Gastrocnemius medialis (tissue), 4 donors: ENCODE data around the gene FAM98B. TPM values are rescaled to one million over a fixed set of nuclear protein-coding genes. Genes with fewer than 3 reads are reported as not detected.

Source experiments
- ATAC-seq, 2 donors: fragments of 150-250 bp; one replicate each; pipeline ENCODE4 v1.9.1; 2016
- DNase-seq, 2 donors: peaks; one replicate each; pipeline ENCODE4 v3.0.0-alpha.2; 2019
- H3K27ac ChIP-seq, 4 donors: fragments of 200-600 bp; sonication (generic); 1 replicate in 1 of 4; 2 replicates in 3 of 4; pipeline ENCODE4 v1.5.1; 2016 to 2018; ENCODE audit warnings: mild to moderate bottlenecking in 2 of 4, moderate library complexity in 1 of 4
- H3K27me3 ChIP-seq, 3 donors: fragments of 200-600 bp; sonication (generic) in 2 of 3; 1 replicate in 1 of 3; 2 replicates in 2 of 3; pipeline versions ENCODE4 v1.5.1 to v1.6.0; 2016 to 2019; ENCODE audit warnings: mild to moderate bottlenecking in 1 of 3, moderate library complexity in 1 of 3
- H3K36me3 ChIP-seq, 2 donors: fragments of 200-600 bp; sonication (generic) in 1 of 2; one replicate each; pipeline ENCODE4 v1.5.1; 2017 to 2018
- H3K4me1 ChIP-seq, 2 donors: fragments of 200-600 bp; sonication (generic) in 1 of 2; one replicate each; pipeline ENCODE4 v1.5.1; 2016 to 2017; ENCODE audit warnings: mild to moderate bottlenecking in 2 of 2
- H3K4me3 ChIP-seq, 4 donors: fragments of 200-600 bp; sonication (generic) in 3 of 4; 1 replicate in 1 of 4; 2 replicates in 3 of 4; pipeline ENCODE4 v1.5.1; 2016 to 2019; ENCODE audit warnings: mild to moderate bottlenecking in 2 of 4
- H3K9me3 ChIP-seq, 3 donors: fragments of 200-600 bp; sonication (generic) in 2 of 3; 1 replicate in 1 of 3; 2 replicates in 2 of 3; pipeline ENCODE4 v1.5.1; 2016 to 2019
- CTCF ChIP-seq, 5 experiments: fragments of 450-650 bp in 3 of 5; fragments of 200-600 bp in 2 of 5; sonication (generic) in 2 of 5; IDR thresholded peaks in 4 of 5; conservative IDR thresholded peaks in 1 of 5; 1 replicate in 4 of 5; 2 replicates in 1 of 5; pipeline ENCODE4 v1.5.1; 2016 to 2019; ENCODE audit warnings: antibody characterized with exemption in 5 of 5, mild to moderate bottlenecking in 3 of 5, moderate library complexity in 3 of 5
- POLR2A ChIP-seq, 2 donors: fragments of 450-650 bp; IDR thresholded peaks; one replicate each; pipeline ENCODE4 v1.6.1; 2017; ENCODE audit warnings: antibody characterized with exemption in 2 of 2, mild to moderate bottlenecking in 2 of 2, moderate library complexity in 2 of 2
- in situ Hi-C, 4 donors: fragments of 200-750 bp; cut with MboI; loops; one replicate each; pipeline versions ENCODE4 v1.15.0 to v1.8.0; 2017; ENCODE audit warnings: low sequenced_read_pairs in 4 of 4
- intact Hi-C: fragments of 100-400 bp; cut with DNase I; formaldehyde crosslinking; loops from one replicate; pipeline ENCODE4 v1.15.1; 2023; ENCODE audit warnings: low total_unique reads
- total RNA-seq, 4 donors: library from RNA; depleted of rRNA; stranded (reverse); fragments of >200 nt; gene quantifications; one replicate each; pipeline versions ENCODE4 v1.1.0 to v1.2.3, GENCODE V29; 2016

The FAM98B gene
- total RNA-seq, 4 donors from 2014 or later, result 3.9 to 8.6 (median 6.1) TPM

GRCh38 chr15:38517312-38517975 is 63.5 kb downstream of the FAM98B start:
- Histone ChIP-seq H3K9me3 (no peaks in the 10 kb centered on the region), H3K27ac (no peak overlapping the region), H3K36me3 (no peaks in the 10 kb centered on the region), H3K4me1 (no peaks in the 10 kb centered on the region), H3K27me3 (peaks cover 0 to 12% (median 0%) of the 10 kb centered on the region in 3 donors), H3K4me3 (no peak overlapping the region)
- DNase-seq (no peak), ATAC-seq (no peak)
- in situ Hi-C loops (no loop called here), intact Hi-C loops (no loop called here)
- TF ChIP-seq POLR2A (IDR thresholded peaks at IDR 0.05) (no peak), CTCF (IDR thresholded peaks at IDR 0.05 in 4 of 5, conservative IDR thresholded peaks at IDR 0.05 in 1 of 5) (no peak)

- no peaks in the 10 kb centered on the region for H3K4me1 ChIP-seq
- in situ Hi-C loops, result no loop called here
Measured at GRCh38 chr15:38518084-38518483, 64.2 kb downstream of the FAM98B start.

GRCh38 chr15:38520035-38520434 is 66.1 kb downstream of the FAM98B start:
- no peak for TF ChIP-seq CTCF (IDR thresholded peaks at IDR 0.05 in 4 of 5, conservative IDR thresholded peaks at IDR 0.05 in 1 of 5)
- no peak for TF ChIP-seq POLR2A (IDR thresholded peaks at IDR 0.05)
- no peak overlapping the region for H3K4me3 ChIP-seq
- no peaks in the 10 kb centered on the region for H3K4me1 ChIP-seq
- no peak overlapping the region for H3K27ac ChIP-seq
- ATAC-seq (no peak), DNase-seq (no peak)
- H3K36me3 ChIP-seq, result no peaks in the 10 kb centered on the region
- no peaks in the 10 kb centered on the region for H3K9me3 ChIP-seq
- in situ Hi-C loops, result no loop called here
- peaks cover 0 to 12% (median 0%) of the 10 kb centered on the region in 3 donors for H3K27me3 ChIP-seq
- intact Hi-C loops, result no loop called here

More at GRCh38 chr15:38518084-38518483, 64.2 kb downstream of the FAM98B start:
- Histone ChIP-seq H3K27me3 (peaks cover 0 to 12% (median 0%) of the 10 kb centered on the region in 3 donors), H3K36me3 (no peaks in the 10 kb centered on the region), H3K27ac (no peak overlapping the region), H3K4me3 (no peak overlapping the region), H3K9me3 (no peaks in the 10 kb centered on the region)
- no peak for ATAC-seq
- intact Hi-C loops, result no loop called here
- TF ChIP-seq CTCF (IDR thresholded peaks at IDR 0.05 in 4 of 5, conservative IDR thresholded peaks at IDR 0.05 in 1 of 5), result no peak
- no peak for TF ChIP-seq POLR2A (IDR thresholded peaks at IDR 0.05)
- no peak for DNase-seq

- in situ Hi-C loops (no loop called here), intact Hi-C loops (no loop called here)
- H3K36me3 ChIP-seq, result no peaks in the 10 kb centered on the region
- ATAC-seq (no peak), DNase-seq (no peak)
- TF ChIP-seq POLR2A (IDR thresholded peaks at IDR 0.05) (no peak), CTCF (IDR thresholded peaks at IDR 0.05 in 4 of 5, conservative IDR thresholded peaks at IDR 0.05 in 1 of 5) (no peak)
- H3K4me3 ChIP-seq, result no peak overlapping the region
- H3K9me3 ChIP-seq, result no peaks in the 10 kb centered on the region
- no peak overlapping the region for H3K27ac ChIP-seq
- H3K27me3 ChIP-seq, result peaks cover 0 to 12% (median 0%) of the 10 kb centered on the region in 3 donors
- no peaks in the 10 kb centered on the region for H3K4me1 ChIP-seq
Measured at GRCh38 chr15:38521316-38521715, 67.4 kb downstream of the FAM98B start.

GRCh38 chr15:38522922-38523321 is 69.0 kb downstream of the FAM98B start:
- ATAC-seq (no peak), DNase-seq (no peak)
- no peaks in the 10 kb centered on the region for H3K36me3 ChIP-seq
- no peaks in the 10 kb centered on the region for H3K4me1 ChIP-seq
- H3K27ac ChIP-seq, result no peak overlapping the region
- no peak overlapping the region for H3K4me3 ChIP-seq
- in situ Hi-C loops, result no loop called here
- no peaks in the 10 kb centered on the region for H3K9me3 ChIP-seq
- no peak for TF ChIP-seq CTCF (IDR thresholded peaks at IDR 0.05 in 4 of 5, conservative IDR thresholded peaks at IDR 0.05 in 1 of 5)
- TF ChIP-seq POLR2A (IDR thresholded peaks at IDR 0.05), result no peak
- intact Hi-C loops, result no loop called here
- H3K27me3 ChIP-seq, result peaks cover 0 to 11% (median 0%) of the 10 kb centered on the region in 3 donors
